Measurements from ENCODE around the gene EPSTI1.

The EPSTI1 gene

DNA sequence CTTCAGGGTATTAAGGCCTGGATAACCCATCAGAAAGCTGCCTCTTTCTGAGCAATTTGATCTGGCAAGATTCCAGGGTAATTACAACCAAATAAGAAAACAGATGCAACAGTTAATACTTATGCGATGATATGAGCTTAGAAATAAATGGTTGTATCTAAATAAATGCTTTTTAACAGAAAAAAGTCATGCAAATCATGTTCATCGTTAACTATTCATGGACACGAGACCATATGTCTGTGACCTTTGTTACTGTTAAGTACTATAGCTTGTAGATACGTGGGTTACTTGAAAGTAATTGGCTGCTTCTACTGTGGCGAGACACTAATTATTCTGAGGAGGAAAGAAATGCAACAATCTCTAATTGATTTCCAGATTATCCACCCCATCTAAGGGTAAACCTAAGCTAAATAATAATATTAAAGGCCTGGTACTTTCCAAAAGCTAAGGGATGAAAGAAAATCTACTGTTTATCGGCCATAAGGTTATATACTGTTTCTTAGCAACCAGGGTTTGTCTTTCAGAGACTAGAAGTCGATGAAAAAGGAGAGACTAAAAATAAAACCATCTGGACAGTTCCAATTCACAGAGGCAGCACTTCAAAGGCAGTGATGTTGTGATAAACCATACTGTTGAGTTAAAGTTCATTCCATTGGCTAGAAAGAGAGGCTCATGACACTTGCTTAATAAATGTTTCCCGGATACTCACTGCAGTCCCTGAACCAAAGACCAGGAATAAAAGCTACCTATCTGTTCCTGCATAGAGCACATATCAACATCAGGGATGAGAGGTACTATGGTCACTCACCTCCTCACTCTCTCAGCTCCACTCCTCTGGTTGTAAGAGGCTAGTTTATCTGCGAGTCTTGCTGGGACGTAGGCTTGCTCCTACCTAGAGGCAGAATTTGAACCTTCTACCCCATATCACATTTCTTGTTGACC, 1.5 kb downstream of the EPSTI1 start:
- Histone ChIP-seq H3K4me1 (0 out of 2 replicates have a peak, but pooled peaks cover 4% of the 10 kb centered on the region), H3K4me3 (ENCODE audit: low read depth, low read length) (no peak overlapping the region), H3K36me3 (no peaks in the 10 kb centered on the region), H3K27me3 (no peaks in the 10 kb centered on the region), H3K9me3 (no peaks in the 10 kb centered on the region)
- DNase-seq = no peak
- TF ChIP-seq, protein P1, sequence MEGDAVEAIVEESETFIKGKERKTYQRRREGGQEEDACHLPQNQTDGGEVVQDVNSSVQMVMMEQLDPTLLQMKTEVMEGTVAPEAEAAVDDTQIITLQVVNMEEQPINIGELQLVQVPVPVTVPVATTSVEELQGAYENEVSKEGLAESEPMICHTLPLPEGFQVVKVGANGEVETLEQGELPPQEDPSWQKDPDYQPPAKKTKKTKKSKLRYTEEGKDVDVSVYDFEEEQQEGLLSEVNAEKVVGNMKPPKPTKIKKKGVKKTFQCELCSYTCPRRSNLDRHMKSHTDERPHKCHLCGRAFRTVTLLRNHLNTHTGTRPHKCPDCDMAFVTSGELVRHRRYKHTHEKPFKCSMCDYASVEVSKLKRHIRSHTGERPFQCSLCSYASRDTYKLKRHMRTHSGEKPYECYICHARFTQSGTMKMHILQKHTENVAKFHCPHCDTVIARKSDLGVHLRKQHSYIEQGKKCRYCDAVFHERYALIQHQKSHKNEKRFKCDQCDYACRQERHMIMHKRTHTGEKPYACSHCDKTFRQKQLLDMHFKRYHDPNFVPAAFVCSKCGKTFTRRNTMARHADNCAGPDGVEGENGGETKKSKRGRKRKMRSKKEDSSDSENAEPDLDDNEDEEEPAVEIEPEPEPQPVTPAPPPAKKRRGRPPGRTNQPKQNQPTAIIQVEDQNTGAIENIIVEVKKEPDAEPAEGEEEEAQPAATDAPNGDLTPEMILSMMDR (IDR thresholded peaks at IDR 0.05; ENCODE audit: low read depth, low read length) = no peak

DNA sequence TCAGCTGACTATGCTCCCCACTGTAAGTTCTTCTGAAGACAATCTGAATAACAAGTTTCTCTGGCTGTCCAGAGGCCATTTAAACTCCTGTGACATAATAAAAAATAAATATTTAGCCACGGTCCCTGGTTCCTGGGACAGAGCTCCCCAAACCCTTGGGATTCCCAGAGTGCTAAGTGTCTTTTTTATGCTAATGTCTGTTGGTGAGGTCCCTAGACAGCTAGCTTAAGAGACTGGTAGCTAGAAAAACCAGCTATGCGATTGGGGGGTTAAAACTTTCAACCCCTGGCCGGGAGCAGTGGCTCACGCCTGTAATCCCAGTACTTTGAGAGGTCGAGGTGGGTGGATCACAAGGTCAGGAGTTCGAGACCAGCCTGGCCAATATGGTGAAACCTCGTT, 5.9 kb downstream of the EPSTI1 start:
- Histone ChIP-seq H3K9me3 (no peaks in the 10 kb centered on the region), H3K4me3 (ENCODE audit: low read depth, low read length) (no peak overlapping the region), H3K27me3 (no peaks in the 10 kb centered on the region), H3K4me1 (0 out of 2 replicates have a peak, but pooled peaks cover 4% of the 10 kb centered on the region), H3K36me3 (no peaks in the 10 kb centered on the region)
- TF ChIP-seq, protein P1 (IDR thresholded peaks at IDR 0.05; ENCODE audit: low read depth, low read length) = no peak
- no peak for DNase-seq

DNA sequence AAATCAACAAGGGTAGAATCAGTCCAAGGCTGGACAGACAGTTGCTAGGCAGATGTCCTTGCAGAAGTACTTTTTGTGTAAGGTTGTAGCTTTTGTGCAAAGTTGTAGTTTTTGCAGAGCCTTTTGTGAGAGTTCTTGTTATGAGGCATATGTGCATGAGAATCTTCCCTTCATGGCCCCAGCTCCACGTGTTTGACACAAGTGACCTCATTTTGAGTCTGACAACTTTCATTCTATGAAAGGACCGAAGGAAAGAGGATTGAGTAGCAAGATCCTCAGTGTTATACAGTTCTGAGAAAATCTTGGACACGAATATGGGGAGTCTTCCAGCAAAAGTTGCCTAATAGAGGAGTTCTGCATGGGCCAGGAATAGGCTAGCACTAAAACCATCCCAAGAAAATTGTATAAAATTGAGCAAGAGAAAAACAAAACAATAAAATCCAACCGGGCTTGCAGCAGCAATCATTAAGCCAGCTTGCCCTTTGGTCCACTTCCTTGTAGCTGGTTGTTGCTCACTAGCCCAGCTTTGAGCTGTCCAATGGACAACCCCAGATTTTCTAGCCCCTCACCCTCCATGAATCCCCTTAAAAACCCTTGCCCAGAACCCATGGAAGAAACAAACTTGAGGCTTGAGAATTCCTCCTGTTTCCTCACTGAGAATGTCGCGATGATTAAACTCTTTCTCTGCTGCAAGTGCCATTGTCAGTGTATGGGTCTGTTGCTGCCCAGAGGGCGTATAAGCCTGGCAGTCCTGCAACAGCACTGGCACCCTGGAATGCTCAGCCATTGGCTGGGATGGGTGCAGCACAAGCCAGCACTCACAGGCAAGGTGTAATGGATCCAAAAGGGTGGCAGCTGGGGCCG, 6.5 kb downstream of the EPSTI1 start:
- DNase-seq = peak; percentile 16
- TF ChIP-seq, protein P1 (IDR thresholded peaks at IDR 0.05; ENCODE audit: low read depth, low read length) = no peak
- Histone ChIP-seq H3K4me1 (0 out of 2 replicates have a peak, but pooled peaks cover 4% of the 10 kb centered on the region), H3K27me3 (no peaks in the 10 kb centered on the region), H3K4me3 (ENCODE audit: low read depth, low read length) (no peak overlapping the region), H3K9me3 (no peaks in the 10 kb centered on the region), H3K36me3 (no peaks in the 10 kb centered on the region)

DNA sequence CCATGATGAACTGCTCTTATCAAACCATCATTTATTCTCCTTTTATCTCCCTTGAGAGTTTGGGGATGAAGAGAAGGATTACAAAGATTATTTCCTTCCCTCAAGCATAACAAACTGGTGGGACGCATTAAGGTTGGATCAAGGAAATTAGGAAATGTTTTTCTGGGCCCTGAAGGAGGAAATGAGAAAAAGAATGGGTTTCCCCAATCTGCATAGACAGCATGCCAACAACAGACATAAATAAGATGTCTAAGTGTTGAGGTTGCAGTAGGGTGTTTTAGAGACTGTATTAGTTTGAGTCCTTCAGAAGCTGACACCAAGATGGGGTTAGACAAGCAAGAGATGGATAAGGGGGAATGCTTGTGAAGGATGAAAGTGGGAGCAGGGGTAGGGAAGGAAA, 7.3 kb downstream of the EPSTI1 start:
- no peaks in the 10 kb centered on the region for H3K36me3 ChIP-seq
- no peak for DNase-seq
- H3K9me3 ChIP-seq = no peaks in the 10 kb centered on the region
- no peaks in the 10 kb centered on the region for H3K4me1 ChIP-seq
- no peak overlapping the region for H3K4me3 ChIP-seq (ENCODE audit: low read depth, low read length)
- TF ChIP-seq, protein P1 (IDR thresholded peaks at IDR 0.05; ENCODE audit: low read depth, low read length) = no peak
- H3K27me3 ChIP-seq = no peaks in the 10 kb centered on the region

DNA sequence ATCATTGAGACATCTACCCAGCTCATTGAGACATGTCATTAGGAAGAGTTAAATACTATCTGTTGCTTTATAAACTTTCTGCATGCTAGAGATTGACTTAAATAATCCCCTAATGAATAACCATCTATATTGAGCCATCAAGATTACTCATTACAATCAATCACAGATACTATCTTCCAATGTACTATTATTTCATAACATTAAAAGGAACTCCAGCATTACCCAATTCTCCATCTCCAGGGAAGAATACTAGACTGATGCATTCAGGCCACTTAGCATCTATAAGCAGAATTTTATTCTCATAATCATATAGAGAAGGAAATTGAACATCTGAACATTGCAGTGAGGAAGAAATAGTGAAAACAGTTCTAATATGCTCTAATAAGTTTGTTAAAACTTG, 8.0 kb downstream of the EPSTI1 start:
- TF ChIP-seq, protein P1 (IDR thresholded peaks at IDR 0.05; ENCODE audit: low read depth, low read length) = no peak
- H3K4me3 ChIP-seq (ENCODE audit: low read depth, low read length) = no peak overlapping the region
- no peak for DNase-seq
- no peaks in the 10 kb centered on the region for H3K36me3 ChIP-seq
- no peaks in the 10 kb centered on the region for H3K4me1 ChIP-seq
- H3K9me3 ChIP-seq = no peaks in the 10 kb centered on the region
- H3K27me3 ChIP-seq = no peaks in the 10 kb centered on the region
